A549 treated with AZD2906 at 1 μM for 4 hours (cell line): ENCODE measurements around the gene IMPA2. TPM values are rescaled to one million over a fixed set of nuclear protein-coding genes. Genes with fewer than 3 reads are reported as not detected.

Experiments
- total RNA-seq: library from RNA; stranded (reverse); fragments of 200-300 nt; extraction: Qiagen RNA extraction; gene quantifications from 5 replicates; pipeline ENCODE4 v1.2.3, GENCODE V29; 2022

IMPA2 gene
- total RNA-seq, result 80.3 to 107 TPM (median 101 TPM) in 5 replicates

GRCh38 chr18:11981192-11981542 lies at the start of gene IMPA2:
Gene IMPA2 (plus strand): TSS chr18:11981507. CDS start chr18:11981670, 163 bp downstream.

Other genes starting within 250 kb of the IMPA2 start
- 37.8 to 48.3 TPM (median 41.8 TPM) in 5 replicates for gene CHMP1B, start 130.1 kb upstream of the IMPA2 start, total RNA-seq
- 16.6 to 20.6 TPM (median 19.0 TPM) in 5 replicates for gene MPPE1, start 73.2 kb upstream of the IMPA2 start, total RNA-seq
- gene ANKRD62, start 112.3 kb downstream of the IMPA2 start, total RNA-seq, result not detected in 5 replicates